Germinal center (tissue), 1 donor: ENCODE results near the gene ADGRL1.

Experiments used
- DNase-seq: peaks from one replicate; pipeline ENCODE4 v3.0.0; 2012; ENCODE audit warnings: mixed read lengths, low spot score

The ADGRL1 gene

GRCh38 chr19:14112051-14112808, 93.7 kb downstream of the ADGRL1 start:
- DNase-seq = no peak

GRCh38 chr19:14111486-14111885, 94.5 kb downstream of the ADGRL1 start:
- no peak for DNase-seq

DNA sequence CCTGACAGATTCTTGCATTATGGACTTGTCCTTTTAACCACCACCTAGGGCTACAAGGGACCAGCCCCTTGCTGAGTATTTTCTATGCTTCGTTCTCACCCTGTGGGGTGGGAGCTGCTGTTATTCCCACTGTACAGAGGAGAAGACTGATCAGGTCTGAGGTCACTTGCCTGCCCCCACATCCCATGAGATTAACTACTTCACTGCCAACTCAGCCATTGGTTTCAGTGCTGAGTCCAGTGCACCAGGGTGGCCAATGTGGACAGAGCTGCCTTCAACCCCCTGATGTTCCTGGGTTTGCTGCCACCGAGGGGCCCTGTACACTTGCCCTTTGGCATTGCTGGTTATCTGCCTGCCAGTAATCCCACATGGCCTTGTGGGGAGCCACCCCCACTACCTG, 95.3 kb downstream of the ADGRL1 start:
- no peak for DNase-seq

DNA sequence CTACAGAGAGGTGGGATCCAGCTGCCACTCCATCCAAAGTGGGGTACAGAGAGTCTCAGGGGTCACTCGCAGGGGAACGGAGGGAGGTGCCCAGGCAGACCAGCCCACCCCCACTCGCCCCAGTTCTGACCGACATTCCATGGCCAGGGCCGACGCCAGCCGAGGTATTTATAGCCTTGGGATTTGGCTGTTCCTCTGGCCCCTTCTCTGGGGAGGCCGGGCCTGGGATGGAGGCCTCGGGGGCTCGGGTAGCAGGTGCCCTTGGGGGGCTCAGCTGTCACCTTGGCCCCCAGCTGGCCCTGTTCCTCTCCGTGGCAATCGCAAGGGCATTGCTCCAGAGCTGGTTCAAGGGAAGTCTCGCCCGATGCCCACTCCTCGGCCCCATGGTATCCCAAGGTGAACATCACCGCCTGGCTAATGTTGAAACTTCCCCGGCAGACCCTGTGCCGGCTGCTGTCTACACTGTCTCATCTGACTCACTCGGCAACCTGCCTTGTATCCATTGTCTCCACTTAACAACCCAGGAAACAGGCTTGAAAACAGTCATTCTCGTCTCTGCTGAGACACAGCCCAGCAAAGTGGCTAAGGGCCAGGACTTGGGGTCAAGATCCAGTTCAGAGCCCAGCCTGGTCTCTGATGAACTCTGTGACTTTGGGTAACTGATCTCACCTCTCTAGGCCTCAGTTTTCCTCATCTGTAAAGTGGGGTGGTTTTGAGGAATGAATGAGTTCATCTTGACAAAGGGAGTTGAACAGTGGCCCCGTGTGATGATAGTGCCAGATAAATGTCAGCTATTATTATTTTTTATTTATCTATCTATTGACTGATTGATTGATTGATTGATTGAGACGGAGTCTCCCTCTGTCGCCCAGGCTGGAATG, 98.1 kb downstream of the ADGRL1 start:
- DNase-seq = no peak

DNA sequence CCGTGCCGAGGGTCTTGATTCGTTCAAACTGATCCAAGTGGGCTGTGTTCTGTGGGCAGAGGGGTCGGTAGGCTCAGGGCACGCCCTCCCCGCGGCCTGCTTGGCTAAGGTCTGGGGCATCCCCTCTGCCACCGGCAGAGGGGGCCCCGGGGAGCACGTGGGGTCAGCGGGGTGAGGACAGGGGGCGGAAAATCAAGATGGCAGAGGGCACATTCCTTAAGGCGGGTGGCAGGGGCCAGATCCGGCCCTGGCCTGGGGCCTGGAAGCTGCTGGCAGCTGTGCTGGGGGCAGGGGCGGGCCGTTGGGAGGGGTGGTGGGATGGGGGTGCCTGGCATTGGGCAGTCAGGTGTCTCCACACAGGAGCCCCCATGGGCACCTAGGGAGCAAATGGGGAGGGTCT, 99.1 kb downstream of the ADGRL1 start:
- no peak for DNase-seq

DNA sequence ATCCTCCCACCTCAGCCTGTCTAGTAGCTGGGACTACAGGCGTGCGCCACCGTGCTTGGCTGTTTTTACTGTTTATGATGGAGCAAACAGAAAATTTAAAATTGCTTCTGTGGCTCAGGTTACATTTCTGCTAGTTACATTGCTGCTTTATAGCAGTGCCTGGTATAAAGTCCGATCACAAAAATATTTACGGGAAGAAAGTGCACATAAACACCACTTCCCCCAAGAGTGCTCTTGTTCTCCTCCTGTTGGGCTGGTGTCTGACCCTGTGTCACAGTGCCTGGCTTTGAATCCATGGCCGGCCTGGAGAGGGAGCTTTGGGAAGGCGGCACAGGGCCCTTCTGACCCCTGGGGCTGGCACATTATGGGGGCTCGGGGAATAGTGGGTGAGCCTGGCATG, 100.3 kb downstream of the ADGRL1 start:
- DNase-seq = no peak

DNA sequence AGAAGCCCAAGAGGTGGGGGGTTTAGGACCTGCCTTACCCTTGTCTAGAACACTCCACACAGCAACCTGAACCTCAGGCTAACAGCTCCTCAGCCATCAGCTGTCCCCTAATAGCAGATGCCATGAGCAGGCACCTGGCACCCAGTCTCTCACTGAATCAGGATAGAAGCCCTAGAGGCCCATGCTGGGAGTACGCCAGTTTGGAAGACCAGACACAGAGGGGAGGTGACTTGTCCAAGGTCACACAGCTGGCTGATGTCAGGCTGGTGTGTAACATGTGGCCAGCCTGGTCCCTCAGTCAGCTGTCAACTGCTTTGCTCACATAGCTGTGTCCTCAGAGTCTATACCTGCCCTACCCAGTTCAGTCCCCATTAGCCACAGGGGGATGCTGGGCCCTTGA, 102.7 kb downstream of the ADGRL1 start:
- no peak for DNase-seq

- DNase-seq = no peak
Observed at GRCh38 chr19:14102756-14103155, 103.2 kb downstream of the ADGRL1 start.

DNA sequence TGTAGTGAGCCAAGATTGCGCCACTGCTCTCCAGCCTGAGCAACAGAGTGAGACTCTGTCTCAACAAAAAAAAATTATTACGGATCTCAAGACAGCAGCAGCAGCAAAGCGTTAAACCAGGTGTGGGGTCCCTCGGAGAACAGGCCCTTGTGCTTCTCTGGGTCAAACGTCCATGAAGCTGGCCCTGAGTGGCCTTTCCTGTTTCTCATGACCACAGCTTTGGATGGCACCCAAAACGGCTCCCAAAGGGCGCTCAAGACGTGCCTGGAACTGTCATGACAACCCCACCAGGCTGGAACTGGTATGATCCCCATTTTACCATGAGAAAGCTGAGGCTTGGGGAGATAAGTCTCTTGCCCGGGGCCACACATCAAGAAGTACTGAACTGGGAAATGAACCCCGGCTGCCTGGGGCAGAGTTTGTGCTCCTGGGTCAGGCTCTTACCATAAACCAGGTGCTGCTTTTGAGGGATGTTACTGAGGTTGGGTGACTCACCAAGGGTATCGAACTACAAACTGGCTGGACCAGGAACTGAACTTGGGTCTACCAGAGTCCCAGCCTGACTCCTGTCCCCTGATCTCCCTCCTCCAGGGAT, 103.8 kb downstream of the ADGRL1 start:
- no peak for DNase-seq

DNA sequence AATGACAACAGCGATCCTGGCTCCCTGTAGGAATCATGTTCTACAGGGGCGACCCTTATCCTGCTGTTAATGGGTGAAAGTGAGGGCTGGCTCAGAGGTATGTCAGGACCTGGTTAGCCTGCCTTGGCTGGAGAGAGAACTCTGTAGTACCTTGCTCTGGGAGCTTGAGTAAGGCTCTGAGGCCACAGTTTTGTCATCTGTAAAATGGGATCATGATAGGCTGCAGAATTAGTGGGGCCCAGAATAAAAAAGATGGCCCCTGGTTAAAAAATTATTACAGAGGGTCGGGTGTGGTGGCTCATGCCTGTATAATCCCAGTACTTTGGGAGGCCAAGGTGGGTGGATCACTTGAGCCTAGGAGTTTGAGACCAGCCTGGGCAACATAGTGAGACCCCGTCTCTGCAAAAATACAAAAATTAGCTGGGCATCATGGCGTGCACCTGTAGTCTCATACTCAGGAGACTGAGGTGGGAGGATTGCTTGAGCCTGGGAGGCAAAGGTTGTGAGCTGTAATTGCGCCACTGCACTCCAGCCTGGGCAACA, 104.9 kb downstream of the ADGRL1 start:
- DNase-seq = no peak
